GM23248 (cell line): ENCODE data around the gene CCNF. TPM values are rescaled to one million over a fixed set of nuclear protein-coding genes. Genes with fewer than 3 reads are reported as not detected.

Source experiments
- DNase-seq: peaks from one replicate; pipeline ENCODE4 v3.0.0-alpha.2; 2015
- H2AFZ ChIP-seq: fragments of 200-600 bp; sonication (generic); 2 replicates; pipeline ENCODE4 v1.6.1; 2016; ENCODE audit warnings: antibody characterized with exemption
- H3F3A ChIP-seq: fragments of 200-600 bp; sonication (generic); 2 replicates; pipeline ENCODE4 v1.6.1; 2016; ENCODE audit warnings: mild to moderate bottlenecking, antibody characterized with exemption, mixed run types; ENCODE audit not compliant: insufficient read depth
- H3K27ac ChIP-seq: fragments of 200-600 bp; sonication (generic); 2 replicates; pipeline ENCODE4 v1.5.1; 2016; ENCODE audit warnings: mild to moderate bottlenecking
- H3K27me3 ChIP-seq: fragments of 200-600 bp; sonication (generic); replicated peaks from 2 replicates; pipeline ENCODE4 v1.6.1; 2016; ENCODE audit warnings: mild to moderate bottlenecking; ENCODE audit not compliant: insufficient read depth
- H3K36me3 ChIP-seq: fragments of 200-600 bp; sonication (generic); 2 replicates; pipeline ENCODE4 v1.6.1; 2016; ENCODE audit warnings: low read depth, mild to moderate bottlenecking
- H3K4me1 ChIP-seq: fragments of 200-600 bp; sonication (generic); 2 replicates; pipeline ENCODE4 v1.6.1; 2016; ENCODE audit warnings: mild to moderate bottlenecking; ENCODE audit not compliant: insufficient read depth
- H3K4me2 ChIP-seq: fragments of 200-600 bp; sonication (generic); one replicate; pipeline ENCODE4 v1.6.1; 2016; ENCODE audit warnings: mild to moderate bottlenecking; ENCODE audit not compliant: unreplicated experiment
- H3K4me3 ChIP-seq: fragments of 200-600 bp; sonication (generic); 2 replicates; pipeline ENCODE4 v1.5.1; 2016; ENCODE audit warnings: mild to moderate bottlenecking
- H3K79me2 ChIP-seq: fragments of 200-600 bp; sonication (generic); 2 replicates; pipeline ENCODE4 v1.6.1; 2016; ENCODE audit warnings: mild to moderate bottlenecking; ENCODE audit not compliant: insufficient read depth
- H3K9ac ChIP-seq: fragments of 200-600 bp; sonication (generic); 2 replicates; pipeline ENCODE4 v1.6.1; 2016; ENCODE audit warnings: mild to moderate bottlenecking
- H3K9me2 ChIP-seq: fragments of 200-600 bp; sonication (generic); 2 replicates; pipeline ENCODE4 v1.6.1; 2016; ENCODE audit warnings: mixed run types, mild to moderate bottlenecking, moderate library complexity; ENCODE audit not compliant: insufficient read depth
- H3K9me3 ChIP-seq: fragments of 200-600 bp; sonication (generic); one replicate; pipeline ENCODE4 v1.6.1; 2017; ENCODE audit warnings: low read depth
- H4K20me1 ChIP-seq: fragments of 200-600 bp; sonication (generic); 2 replicates; pipeline ENCODE4 v1.6.0; 2016; ENCODE audit not compliant: insufficient read depth
- EZH2 ChIP-seq: fragments of 200-600 bp; sonication (generic); IDR thresholded peaks from 2 replicates; pipeline ENCODE4 v1.6.1; 2018; ENCODE audit warnings: antibody characterized with exemption, mild to moderate bottlenecking; ENCODE audit not compliant: insufficient read depth, poor library complexity, severe bottlenecking
- EZH2phosphoT487 ChIP-seq: fragments of 200-600 bp; sonication (generic); IDR thresholded peaks from 2 replicates; pipeline ENCODE4 v1.6.1; 2018; ENCODE audit warnings: antibody characterized with exemption, moderate library complexity, mild to moderate bottlenecking, low read depth; ENCODE audit not compliant: insufficient read depth
- WGBS, 2 experiments: methylation state at CpG; one replicate each; pipeline ENCODE4 v1.1.6; 2015 to 2017; ENCODE audit warnings: low lambda C conversion rate in 2 of 2, low coverage in 1 of 2; ENCODE audit errors: missing lambda C conversion rate in 2 of 2; 5-methylcytosine and 5-hydroxymethylcytosine counted together
- in situ Hi-C: fragments of 300-500 bp; cut with MboI; formaldehyde crosslinking; loops from 2 replicates; pipeline ENCODE4 v1.15.0; 2020
- polyA plus RNA-seq: library from polyadenylated mRNA; unstranded; fragments of >200 nt; fragmentation: Nextera tagmentation; extraction: Ambion mirVana; gene quantifications from 2 replicates; pipeline ENCODE4 v1.2.1, GENCODE V29; 2016
- total RNA-seq: library from RNA; depleted of rRNA; stranded (reverse); fragments of >200 nt; shearing (Covaris generic); gene quantifications from 2 replicates; pipeline ENCODE4 v1.2.3, GENCODE V29; 2014

The CCNF gene
- total and polyA plus RNA-seq, 2 experiments from 2014 or later = 9.3 to 11.5 TPM

GRCh38 chr16:2450975-2451381, 21.7 kb downstream of the CCNF start:
- no peaks in the 10 kb centered on the region; the same call in 1 of the 2 replicates for H3K36me3 ChIP-seq
- no peaks in the 10 kb centered on the region for H3K9me2 ChIP-seq
- H3K27ac ChIP-seq = no peak overlapping the region
- no peak overlapping the region for H3K4me3 ChIP-seq
- H3K9ac ChIP-seq = no peak overlapping the region
- no peaks in the 10 kb centered on the region for H3K4me1 ChIP-seq
- 89 to 91% methylated on average over 12 to 19 of the region's 19 CpGs for WGBS, 2 experiments
- H3K4me2 ChIP-seq = no peak overlapping the region
- no peak for TF ChIP-seq EZH2
- no peaks in the 10 kb centered on the region for H3K79me2 ChIP-seq
- no peaks in the 10 kb centered on the region for H4K20me1 ChIP-seq
- no peak for DNase-seq
- H2AFZ ChIP-seq = no peak overlapping the region
- no peaks in the 10 kb centered on the region for H3F3A ChIP-seq
- no peaks in the 10 kb centered on the region for H3K27me3 ChIP-seq
- in situ Hi-C loops = no loop called here
- no peaks in the 10 kb centered on the region for H3K9me3 ChIP-seq

DNA sequence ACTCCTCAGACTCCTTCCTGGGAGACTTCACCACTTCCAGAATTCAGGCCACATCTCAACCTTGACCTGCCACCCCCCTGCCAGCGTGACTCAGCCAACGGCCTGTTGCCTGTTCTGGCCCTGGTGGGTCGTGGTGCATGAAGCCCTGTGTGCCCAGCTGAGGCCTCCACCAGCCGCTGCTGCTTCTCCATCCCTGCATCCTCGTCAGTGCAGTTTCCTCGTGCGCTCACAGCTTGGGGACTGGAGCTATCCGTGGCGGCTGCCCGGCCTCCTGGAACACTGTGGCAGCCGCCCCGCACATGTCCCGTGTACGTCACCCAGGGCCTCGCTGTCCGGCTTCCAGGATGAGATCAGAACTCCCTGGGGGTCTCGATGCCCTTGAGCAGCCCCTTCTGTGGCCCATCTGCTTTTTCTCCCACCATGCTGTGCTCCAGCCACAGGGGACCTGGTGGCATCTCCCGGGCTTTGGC, 22.6 kb downstream of the CCNF start:
- Histone ChIP-seq H3K4me1 (no peaks in the 10 kb centered on the region), H3K36me3 (no peaks in the 10 kb centered on the region), H3K4me3 (no peak overlapping the region), H2AFZ (no peak overlapping the region), H4K20me1 (no peaks in the 10 kb centered on the region), H3F3A (no peaks in the 10 kb centered on the region), H3K79me2 (no peaks in the 10 kb centered on the region), H3K27me3 (no peaks in the 10 kb centered on the region), H3K27ac (no peak overlapping the region), H3K4me2 (no peak overlapping the region), H3K9me2 (no peaks in the 10 kb centered on the region), H3K9me3 (no peaks in the 10 kb centered on the region), H3K9ac (no peak overlapping the region)
- no peak for TF ChIP-seq EZH2phosphoT487
- TF ChIP-seq EZH2 = no peak
- no peak for DNase-seq
- 95 to 99% methylated on average over 18 of the region's 18 CpGs for WGBS, 2 experiments
- in situ Hi-C loops = no loop called here

DNA sequence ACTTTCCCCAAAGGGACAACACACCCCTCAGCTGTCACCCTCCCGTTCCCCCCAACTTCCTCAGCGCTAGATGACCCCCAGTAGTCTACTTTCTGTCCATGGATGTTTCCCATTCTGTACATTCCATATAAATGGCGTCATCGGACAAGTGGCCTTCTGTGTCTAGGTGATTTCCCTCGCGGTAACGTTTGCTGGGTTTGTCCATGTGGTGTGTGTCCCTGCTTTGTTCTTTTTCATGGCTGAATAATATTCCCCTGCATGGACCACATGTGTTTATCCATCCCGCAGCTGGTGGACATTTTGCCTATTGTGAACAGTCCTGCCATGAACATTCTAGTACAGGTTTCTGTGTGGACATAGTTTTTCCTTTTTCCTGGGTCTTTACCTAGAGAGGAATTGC, 23.4 kb downstream of the CCNF start:
- H3F3A ChIP-seq = no peaks in the 10 kb centered on the region
- H3K4me2 ChIP-seq = no peak overlapping the region
- no peak overlapping the region for H3K9ac ChIP-seq
- no peak for TF ChIP-seq EZH2
- no peak for TF ChIP-seq EZH2phosphoT487
- H3K27me3 ChIP-seq = no peaks in the 10 kb centered on the region
- H2AFZ ChIP-seq = no peak overlapping the region
- H3K27ac ChIP-seq = no peak overlapping the region
- H3K36me3 ChIP-seq = no peaks in the 10 kb centered on the region
- DNase-seq = no peak
- H3K9me3 ChIP-seq = no peaks in the 10 kb centered on the region
- WGBS, 2 experiments = 97% methylated on average over 8 of the region's 8 CpGs
- H3K9me2 ChIP-seq = no peaks in the 10 kb centered on the region
- no peaks in the 10 kb centered on the region for H3K4me1 ChIP-seq
- H3K79me2 ChIP-seq = no peaks in the 10 kb centered on the region
- no peak overlapping the region for H3K4me3 ChIP-seq
- no peaks in the 10 kb centered on the region for H4K20me1 ChIP-seq
- in situ Hi-C loops = no loop called here

- Histone ChIP-seq H2AFZ (no peak overlapping the region), H3K79me2 (no peaks in the 10 kb centered on the region), H3K27ac (no peak overlapping the region), H3K27me3 (no peaks in the 10 kb centered on the region), H3K4me2 (no peak overlapping the region), H3K9me2 (no peaks in the 10 kb centered on the region), H3F3A (no peaks in the 10 kb centered on the region), H3K9me3 (no peaks in the 10 kb centered on the region), H3K36me3 (no peaks in the 10 kb centered on the region), H3K9ac (no peak overlapping the region), H3K4me3 (no peak overlapping the region), H3K4me1 (no peaks in the 10 kb centered on the region), H4K20me1 (no peaks in the 10 kb centered on the region)
- in situ Hi-C loops = no loop called here
- WGBS, 2 experiments = 95% methylated on average over 25 to 28 of the region's 28 CpGs
- no peak for TF ChIP-seq EZH2phosphoT487
- TF ChIP-seq EZH2 = no peak
- no peak for DNase-seq
Observed at GRCh38 chr16:2455081-2455845, 26.0 kb downstream of the CCNF start.
